Right lobe of liver (tissue), 4 donors: ENCODE results near the gene XCL1.

ENCODE experiments used
- POLR2A ChIP-seq: fragments of 450-650 bp; IDR thresholded peaks from one replicate; pipeline ENCODE4 v1.6.1; 2017; ENCODE audit warnings: antibody characterized with exemption, mild to moderate bottlenecking
- TF ChIP-seq, protein P1 (sequence below), 4 donors: fragments of 200-600 bp in 3 of 4; fragments of 450-650 bp in 1 of 4; IDR thresholded peaks; one replicate each; pipeline versions ENCODE4 v1.5.1 to v1.8.0; 2016 to 2022; ENCODE audit warnings: antibody characterized with exemption in 4 of 4, mild to moderate bottlenecking in 2 of 4
- donor health status: DM: no; HTN: no; CAD: no.
- donor health status: DM: no; HTN: no; CAD: no.
- donor health status: DM: no; HTN: yes; CAD: no.

DNA sequence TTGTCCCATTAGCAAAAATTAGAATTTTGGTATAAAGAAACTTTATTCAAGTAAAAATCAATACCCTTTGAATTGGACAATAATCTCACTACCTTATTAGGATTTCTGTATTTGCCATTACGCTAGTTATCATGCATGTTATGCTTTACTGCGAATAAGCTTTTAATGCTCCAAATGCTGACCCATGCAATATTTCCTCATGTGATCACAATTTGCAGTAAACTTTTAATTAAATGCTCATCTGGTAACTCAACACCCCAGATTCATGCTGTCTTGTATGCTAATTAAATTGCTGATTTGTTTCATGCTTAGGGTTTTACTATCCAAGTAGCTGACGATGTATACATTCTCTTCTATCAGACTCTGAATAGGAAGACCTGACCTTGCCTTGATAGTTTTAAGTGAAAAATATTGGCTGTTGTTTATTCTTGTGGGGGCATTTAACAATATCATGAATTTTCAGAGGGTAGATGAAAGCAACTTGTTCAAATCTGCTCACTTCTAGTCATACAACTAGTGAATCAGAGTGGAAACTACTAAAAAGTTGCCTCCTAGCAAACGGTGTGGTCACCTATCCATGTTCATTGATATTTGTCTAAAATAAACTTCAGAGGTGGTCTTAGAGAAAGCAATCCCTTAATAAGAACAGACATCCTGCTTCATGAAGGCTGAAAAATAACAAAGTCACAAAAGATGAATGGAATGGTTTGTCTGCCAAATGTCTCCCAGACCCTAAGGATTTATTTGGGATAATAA, 5.6 kb downstream of the XCL1 start:
- TF ChIP-seq, protein P1, sequence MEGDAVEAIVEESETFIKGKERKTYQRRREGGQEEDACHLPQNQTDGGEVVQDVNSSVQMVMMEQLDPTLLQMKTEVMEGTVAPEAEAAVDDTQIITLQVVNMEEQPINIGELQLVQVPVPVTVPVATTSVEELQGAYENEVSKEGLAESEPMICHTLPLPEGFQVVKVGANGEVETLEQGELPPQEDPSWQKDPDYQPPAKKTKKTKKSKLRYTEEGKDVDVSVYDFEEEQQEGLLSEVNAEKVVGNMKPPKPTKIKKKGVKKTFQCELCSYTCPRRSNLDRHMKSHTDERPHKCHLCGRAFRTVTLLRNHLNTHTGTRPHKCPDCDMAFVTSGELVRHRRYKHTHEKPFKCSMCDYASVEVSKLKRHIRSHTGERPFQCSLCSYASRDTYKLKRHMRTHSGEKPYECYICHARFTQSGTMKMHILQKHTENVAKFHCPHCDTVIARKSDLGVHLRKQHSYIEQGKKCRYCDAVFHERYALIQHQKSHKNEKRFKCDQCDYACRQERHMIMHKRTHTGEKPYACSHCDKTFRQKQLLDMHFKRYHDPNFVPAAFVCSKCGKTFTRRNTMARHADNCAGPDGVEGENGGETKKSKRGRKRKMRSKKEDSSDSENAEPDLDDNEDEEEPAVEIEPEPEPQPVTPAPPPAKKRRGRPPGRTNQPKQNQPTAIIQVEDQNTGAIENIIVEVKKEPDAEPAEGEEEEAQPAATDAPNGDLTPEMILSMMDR (IDR thresholded peaks at IDR 0.05) = no peak
- no peak for TF ChIP-seq POLR2A
